HEK293 (cell line): ENCODE measurements around the gene AK5.

ENCODE experiments used
- CTCF ChIA-PET: fragments of 350-600 bp; formaldehyde crosslinking; extraction: SDS; loops from one replicate; lab custom pipeline; 2021; ENCODE audit warnings: antibody characterized with exemption; lab: Yijun Ruan, JAX
- POLR2A ChIA-PET: fragments of 300-600 bp; formaldehyde crosslinking; extraction: SDS; loops from one replicate; lab custom pipeline; 2020; ENCODE audit warnings: antibody characterized with exemption, inconsistent platforms; lab: Yijun Ruan, JAX
- H3K27ac ChIP-seq: fragments of 200-500 bp; sonication (Bioruptor generic); 2 replicates; pipeline ENCODE4 v1.5.1; 2014; ENCODE audit warnings: low read depth, low read length, control low read depth, inconsistent platforms; ENCODE audit errors: extremely low read depth
- H3K36me3 ChIP-seq, 2 experiments: fragments of 200-500 bp in 1 of 2; sonication (Bioruptor generic) in 1 of 2; 1 replicate in 1 of 2; 2 replicates in 1 of 2; pipeline ENCODE4 v1.5.1; 2014 to 2017; ENCODE audit warnings: inconsistent platforms in 2 of 2, low read length in 2 of 2; ENCODE audit not compliant: control insufficient read depth in 2 of 2, insufficient read depth in 1 of 2
- H3K4me1 ChIP-seq: fragments of 200-500 bp; sonication (Bioruptor generic); 2 replicates; pipeline ENCODE4 v1.5.1; 2014; ENCODE audit warnings: mild to moderate bottlenecking, low read length, inconsistent platforms; ENCODE audit not compliant: control insufficient read depth, insufficient read depth
- H3K4me3 ChIP-seq: 2 replicates; pipeline ENCODE4 v1.5.1; 2011; ENCODE audit warnings: low read depth, mild to moderate bottlenecking, control low read depth, low read length, moderate library complexity
- H3K9me3 ChIP-seq: fragments of 200-500 bp; sonication (Bioruptor generic); 2 replicates; pipeline ENCODE4 v1.5.1; 2014; ENCODE audit warnings: low read depth, low read length, inconsistent platforms; ENCODE audit not compliant: control insufficient read depth, insufficient read depth
- BCL11B ChIP-seq: fragments of 450-650 bp; formaldehyde crosslinking; IDR thresholded peaks from 2 replicates; pipeline ENCODE4 v1.5.1; 2016; ENCODE audit warnings: low read depth, missing biosample characterization, missing genetic modification characterization
- GLIS2 ChIP-seq: fragments of 450-650 bp; formaldehyde crosslinking; IDR thresholded peaks from 2 replicates; pipeline ENCODE4 v1.5.1; 2016; ENCODE audit warnings: missing biosample characterization, missing genetic modification characterization
- ZBTB49 ChIP-seq: fragments of 450-650 bp; formaldehyde crosslinking; IDR thresholded peaks from 2 replicates; pipeline ENCODE4 v1.5.1; 2016; ENCODE audit warnings: missing biosample characterization, missing genetic modification characterization, low read depth
- ZBTB7A ChIP-seq: fragments of 450-650 bp; formaldehyde crosslinking; IDR thresholded peaks from 2 replicates; pipeline ENCODE4 v1.5.1; 2016; ENCODE audit warnings: low read depth, missing biosample characterization, missing genetic modification characterization
- ZFHX2 ChIP-seq: fragments of 450-650 bp; formaldehyde crosslinking; conservative IDR thresholded peaks from 2 replicates; pipeline ENCODE4 v1.5.1; 2016; ENCODE audit warnings: missing biosample characterization, missing genetic modification characterization
- ZIC2 ChIP-seq: fragments of 450-650 bp; formaldehyde crosslinking; IDR thresholded peaks from 2 replicates; pipeline ENCODE4 v1.5.1; 2016; ENCODE audit warnings: missing biosample characterization, missing genetic modification characterization
- ZNF16 ChIP-seq: fragments of 450-650 bp; formaldehyde crosslinking; IDR thresholded peaks from 2 replicates; pipeline ENCODE4 v1.5.1; 2016; ENCODE audit warnings: low read depth, missing biosample characterization, missing genetic modification characterization
- ZNF174 ChIP-seq: fragments of 450-650 bp; formaldehyde crosslinking; IDR thresholded peaks from 2 replicates; pipeline ENCODE4 v1.5.0; 2017; ENCODE audit warnings: missing biosample characterization, mild to moderate bottlenecking, missing genetic modification characterization
- ZNF394 ChIP-seq: fragments of 450-650 bp; formaldehyde crosslinking; IDR thresholded peaks from 2 replicates; pipeline ENCODE4 v1.5.1; 2016; ENCODE audit warnings: missing biosample characterization, missing genetic modification characterization, mild to moderate bottlenecking, moderate library complexity, borderline replicate concordance
- ZNF639 ChIP-seq: fragments of 450-650 bp; formaldehyde crosslinking; IDR thresholded peaks from 2 replicates; pipeline ENCODE4 v1.5.1; 2016; ENCODE audit warnings: missing biosample characterization, missing genetic modification characterization
- ZNF645 ChIP-seq: fragments of 450-650 bp; formaldehyde crosslinking; IDR thresholded peaks from 2 replicates; pipeline ENCODE4; 2016; ENCODE audit warnings: missing biosample characterization, missing genetic modification characterization
- ZNF707 ChIP-seq: fragments of 450-650 bp; formaldehyde crosslinking; IDR thresholded peaks from 2 replicates; pipeline ENCODE4 v1.5.1; 2016; ENCODE audit warnings: missing biosample characterization, missing genetic modification characterization
- TF ChIP-seq, protein P1 (sequence below): fragments of 450-650 bp; formaldehyde crosslinking; IDR thresholded peaks from 2 replicates; pipeline ENCODE4 v1.5.1; 2016; ENCODE audit warnings: missing biosample characterization, missing genetic modification characterization
- TF ChIP-seq, protein P2 (sequence below): fragments of 450-650 bp; formaldehyde crosslinking; IDR thresholded peaks from 2 replicates; pipeline ENCODE4 v1.5.1; 2016; ENCODE audit warnings: missing biosample characterization, missing genetic modification characterization
- TF ChIP-seq, protein P3 (sequence below): fragments of 450-650 bp; formaldehyde crosslinking; IDR thresholded peaks from 2 replicates; pipeline ENCODE4 v1.5.1; 2017; ENCODE audit warnings: missing biosample characterization, missing genetic modification characterization

Gene AK5

DNA sequence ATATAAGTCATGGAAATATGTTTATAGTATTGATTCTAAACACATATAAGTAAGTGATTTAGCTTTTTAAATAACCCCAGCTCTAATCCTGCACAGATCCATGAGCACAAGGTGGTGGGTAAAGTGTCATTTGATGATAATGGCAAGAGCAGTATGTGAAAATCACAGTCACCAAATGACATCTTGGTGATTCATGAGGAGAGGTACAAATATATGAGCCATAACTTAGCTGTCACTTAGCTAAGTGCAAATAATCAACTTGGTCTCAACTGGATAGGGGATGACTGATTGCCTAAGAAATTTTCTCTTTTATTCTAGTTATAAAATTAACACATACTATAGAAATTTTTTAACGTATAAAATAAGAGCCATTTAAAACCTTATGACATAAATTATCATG lies 202.5 kb downstream of the AK5 start:
- ChIA-PET CTCF (no interaction called here), POLR2A (interaction anchor here (0.6 kb wide), 1 partner anchor 1569 kb away, joined by 3 read pairs; no protein-coding TSS in a partner anchor)
- no peak for TF ChIP-seq ZNF174
- no peak for TF ChIP-seq ZBTB7A (tag by site-specific recombination)
- TF ChIP-seq, protein P1, sequence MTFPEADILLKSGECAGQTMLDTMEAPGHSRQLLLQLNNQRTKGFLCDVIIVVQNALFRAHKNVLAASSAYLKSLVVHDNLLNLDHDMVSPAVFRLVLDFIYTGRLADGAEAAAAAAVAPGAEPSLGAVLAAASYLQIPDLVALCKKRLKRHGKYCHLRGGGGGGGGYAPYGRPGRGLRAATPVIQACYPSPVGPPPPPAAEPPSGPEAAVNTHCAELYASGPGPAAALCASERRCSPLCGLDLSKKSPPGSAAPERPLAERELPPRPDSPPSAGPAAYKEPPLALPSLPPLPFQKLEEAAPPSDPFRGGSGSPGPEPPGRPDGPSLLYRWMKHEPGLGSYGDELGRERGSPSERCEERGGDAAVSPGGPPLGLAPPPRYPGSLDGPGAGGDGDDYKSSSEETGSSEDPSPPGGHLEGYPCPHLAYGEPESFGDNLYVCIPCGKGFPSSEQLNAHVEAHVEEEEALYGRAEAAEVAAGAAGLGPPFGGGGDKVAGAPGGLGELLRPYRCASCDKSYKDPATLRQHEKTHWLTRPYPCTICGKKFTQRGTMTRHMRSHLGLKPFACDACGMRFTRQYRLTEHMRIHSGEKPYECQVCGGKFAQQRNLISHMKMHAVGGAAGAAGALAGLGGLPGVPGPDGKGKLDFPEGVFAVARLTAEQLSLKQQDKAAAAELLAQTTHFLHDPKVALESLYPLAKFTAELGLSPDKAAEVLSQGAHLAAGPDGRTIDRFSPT (tag by site-specific recombination): no peak
- no peak for TF ChIP-seq ZNF645 (tag by site-specific recombination)
- no peak for TF ChIP-seq ZNF707 (tag by site-specific recombination)
- no peak for TF ChIP-seq BCL11B (tag by site-specific recombination)
- no peak for TF ChIP-seq ZBTB49 (tag by site-specific recombination)
- TF ChIP-seq ZNF16 (tag by site-specific recombination): no peak
- TF ChIP-seq ZIC2 (tag by site-specific recombination): no peak
- TF ChIP-seq ZNF639 (tag by site-specific recombination): no peak
- no peak for TF ChIP-seq GLIS2 (tag by site-specific recombination)
- TF ChIP-seq, protein P2, sequence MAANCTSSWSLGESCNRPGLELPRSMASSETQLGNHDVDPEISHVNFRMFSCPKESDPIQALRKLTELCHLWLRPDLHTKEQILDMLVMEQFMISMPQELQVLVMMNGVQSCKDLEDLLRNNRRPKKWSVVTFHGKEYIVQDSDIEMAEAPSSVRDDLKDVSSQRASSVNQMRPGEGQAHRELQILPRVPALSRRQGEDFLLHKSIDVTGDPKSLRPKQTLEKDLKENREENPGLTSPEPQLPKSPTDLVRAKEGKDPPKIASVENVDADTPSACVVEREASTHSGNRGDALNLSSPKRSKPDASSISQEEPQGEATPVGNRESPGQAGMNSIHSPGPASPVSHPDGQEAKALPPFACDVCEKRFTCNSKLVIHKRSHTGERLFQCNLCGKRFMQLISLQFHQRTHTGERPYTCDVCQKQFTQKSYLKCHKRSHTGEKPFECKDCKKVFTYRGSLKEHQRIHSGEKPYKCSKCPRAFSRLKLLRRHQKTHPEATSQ: no peak
- no peak for TF ChIP-seq ZNF394 (tag by site-specific recombination)
- TF ChIP-seq, protein P3, sequence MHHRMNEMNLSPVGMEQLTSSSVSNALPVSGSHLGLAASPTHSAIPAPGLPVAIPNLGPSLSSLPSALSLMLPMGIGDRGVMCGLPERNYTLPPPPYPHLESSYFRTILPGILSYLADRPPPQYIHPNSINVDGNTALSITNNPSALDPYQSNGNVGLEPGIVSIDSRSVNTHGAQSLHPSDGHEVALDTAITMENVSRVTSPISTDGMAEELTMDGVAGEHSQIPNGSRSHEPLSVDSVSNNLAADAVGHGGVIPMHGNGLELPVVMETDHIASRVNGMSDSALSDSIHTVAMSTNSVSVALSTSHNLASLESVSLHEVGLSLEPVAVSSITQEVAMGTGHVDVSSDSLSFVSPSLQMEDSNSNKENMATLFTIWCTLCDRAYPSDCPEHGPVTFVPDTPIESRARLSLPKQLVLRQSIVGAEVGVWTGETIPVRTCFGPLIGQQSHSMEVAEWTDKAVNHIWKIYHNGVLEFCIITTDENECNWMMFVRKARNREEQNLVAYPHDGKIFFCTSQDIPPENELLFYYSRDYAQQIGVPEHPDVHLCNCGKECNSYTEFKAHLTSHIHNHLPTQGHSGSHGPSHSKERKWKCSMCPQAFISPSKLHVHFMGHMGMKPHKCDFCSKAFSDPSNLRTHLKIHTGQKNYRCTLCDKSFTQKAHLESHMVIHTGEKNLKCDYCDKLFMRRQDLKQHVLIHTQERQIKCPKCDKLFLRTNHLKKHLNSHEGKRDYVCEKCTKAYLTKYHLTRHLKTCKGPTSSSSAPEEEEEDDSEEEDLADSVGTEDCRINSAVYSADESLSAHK: no peak
- no peak for TF ChIP-seq ZFHX2
- Histone ChIP-seq H3K27ac (no peak overlapping the region), H3K4me3 (no peak overlapping the region), H3K36me3 (no peaks in the 10 kb centered on the region), H3K9me3 (no peaks in the 10 kb centered on the region), H3K4me1 (no peaks in the 10 kb centered on the region)
